Prostate gland (tissue), 2 donors: ENCODE measurements around the gene GAB2. TPM values are rescaled to one million over a fixed set of nuclear protein-coding genes. Genes with fewer than 3 reads are reported as not detected.
"Not testable (repeated sequence)": the region's sequence is repeated elsewhere in the genome, so short reads cannot be mapped to it uniquely, and the experiment has no call there.

Experiments
- DNase-seq: peaks from one replicate; pipeline ENCODE4 v3.0.0-alpha.2; 2019; ENCODE audit warnings: low spot score
- H3K27ac ChIP-seq, 2 donors: fragments of 200-600 bp; sonication (generic); 2 replicates each; pipeline ENCODE4 v1.5.1; 2017 to 2019
- H3K27me3 ChIP-seq: fragments of 200-600 bp; sonication (generic); replicated peaks from 2 replicates; pipeline ENCODE4 v1.5.1; 2019; ENCODE audit not compliant: insufficient read depth
- H3K36me3 ChIP-seq, 2 donors: fragments of 200-600 bp; sonication (generic); 1 replicate in 1 of 2; 2 replicates in 1 of 2; pipeline versions ENCODE4 v1.5.1 to v1.8.1; 2017 to 2019
- H3K4me1 ChIP-seq: fragments of 200-600 bp; sonication (generic); replicated peaks from 2 replicates; pipeline ENCODE4 v1.5.1; 2019
- H3K4me3 ChIP-seq, 2 donors: fragments of 200-600 bp; sonication (generic); 2 replicates each; pipeline ENCODE4 v1.5.1; 2017 to 2019
- H3K9me3 ChIP-seq: fragments of 200-600 bp; sonication (generic); 2 replicates; pipeline ENCODE4 v1.5.1; 2017
- CTCF ChIP-seq, 4 experiments: fragments of 200-600 bp in 2 of 4; fragments of 450-650 bp in 2 of 4; sonication (generic) in 2 of 4; IDR thresholded peaks; 1 replicate in 3 of 4; 2 replicates in 1 of 4; pipeline ENCODE4 v1.5.1; 2016 to 2019; ENCODE audit warnings: antibody characterized with exemption in 4 of 4, mild to moderate bottlenecking in 2 of 4, moderate library complexity in 2 of 4
- POLR2A ChIP-seq: fragments of 450-650 bp; IDR thresholded peaks from one replicate; pipeline ENCODE4 v1.6.1; 2016; ENCODE audit warnings: antibody characterized with exemption, mild to moderate bottlenecking
- POLR2AphosphoS5 ChIP-seq: sonication (generic); formaldehyde crosslinking; IDR thresholded peaks from one replicate; pipeline ENCODE4 v1.6.1; 2017; ENCODE audit warnings: antibody characterized with exemption
- WGBS: methylation state at CpG from one replicate; pipeline ENCODE4 v1.1.5; 2018; 5-methylcytosine and 5-hydroxymethylcytosine counted together
- intact Hi-C: fragments of 100-400 bp; cut with DNase I; formaldehyde crosslinking; loops from one replicate; pipeline ENCODE4 v1.14.2; 2022
- total RNA-seq, 2 donors: library from RNA; depleted of rRNA; stranded (reverse); fragments of >200 nt; gene quantifications; one replicate each; pipeline ENCODE4 v1.1.0, GENCODE V29; 2016

GAB2 gene
- total RNA-seq, 2 donors from 2014 or later, result 7.4 to 12.8 TPM

- no peak for DNase-seq
- H3K36me3 ChIP-seq, result no peaks in the 10 kb centered on the region
These were observed 136.1 kb downstream of the GAB2 start for GRCh38 chr11:78281511-78281910.

GRCh38 chr11:78277314-78277994 lies 140.2 kb downstream of the GAB2 start:
- Histone ChIP-seq H3K4me1 (no peaks in the 10 kb centered on the region), H3K27me3 (no peaks in the 10 kb centered on the region), H3K27ac (no peak overlapping the region), H3K9me3 (no peaks in the 10 kb centered on the region), H3K36me3 (no peaks in the 10 kb centered on the region), H3K4me3 (no peak overlapping the region)
- TF ChIP-seq POLR2AphosphoS5 (no peak), POLR2A (no peak), CTCF (IDR thresholded peaks at IDR 0.05) (no peak)
- no peak for DNase-seq
- intact Hi-C loops, result no loop called here
- 56% methylated on average over 7 of the region's 7 CpGs for WGBS

More at GRCh38 chr11:78281511-78281910, 136.1 kb downstream of the GAB2 start:
- no peak overlapping the region for H3K27ac ChIP-seq
- WGBS, result 98% methylated on average over 2 of the region's 2 CpGs
- no peaks in the 10 kb centered on the region for H3K4me1 ChIP-seq
- intact Hi-C loops, result no loop called here
- H3K9me3 ChIP-seq, result no peaks in the 10 kb centered on the region
- H3K27me3 ChIP-seq, result no peaks in the 10 kb centered on the region
- no peak for TF ChIP-seq POLR2AphosphoS5
- TF ChIP-seq CTCF (IDR thresholded peaks at IDR 0.05), result no peak
- no peak for TF ChIP-seq POLR2A
- H3K4me3 ChIP-seq, result no peak overlapping the region

- Histone ChIP-seq H3K27ac (no peak overlapping the region), H3K4me1 (no peaks in the 10 kb centered on the region), H3K9me3 (no peaks in the 10 kb centered on the region), H3K36me3 (no peaks in the 10 kb centered on the region), H3K4me3 (no peak overlapping the region), H3K27me3 (no peaks in the 10 kb centered on the region)
- TF ChIP-seq POLR2AphosphoS5 (no peak), CTCF (IDR thresholded peaks at IDR 0.05) (no peak), POLR2A (no peak)
- no peak for DNase-seq
- WGBS, result 97% methylated on average over 3 of the region's 3 CpGs
- intact Hi-C loops, result no loop called here
These were observed 141.3 kb downstream of the GAB2 start for GRCh38 chr11:78276311-78276710.

DNA sequence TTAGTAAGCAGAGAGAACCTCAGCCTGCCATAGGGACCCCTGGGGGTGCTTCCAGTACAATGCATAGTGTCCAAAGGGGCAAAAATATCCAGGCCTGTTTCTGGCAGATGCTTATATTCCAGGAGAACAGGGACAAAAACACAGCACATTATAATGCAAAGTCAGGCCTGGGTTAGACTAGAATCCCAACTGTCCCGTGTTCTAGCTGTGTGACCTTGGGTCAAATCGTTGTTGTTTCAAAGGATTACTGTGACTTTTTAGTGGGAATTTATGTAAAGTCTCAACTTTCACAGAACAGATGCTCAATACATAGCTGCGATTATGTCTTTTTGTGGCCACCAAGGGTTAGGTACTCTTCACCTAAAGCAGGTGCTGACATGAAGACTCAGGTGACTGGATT lies 142.9 kb downstream of the GAB2 start:
- Histone ChIP-seq H3K27ac (no peak overlapping the region), H3K27me3 (no peaks in the 10 kb centered on the region), H3K9me3 (no peaks in the 10 kb centered on the region), H3K4me3 (no peak overlapping the region), H3K4me1 (no peaks in the 10 kb centered on the region), H3K36me3 (no peaks in the 10 kb centered on the region)
- intact Hi-C loops, result no loop called here
- no peak for TF ChIP-seq POLR2AphosphoS5
- no peak for TF ChIP-seq POLR2A
- no peak for TF ChIP-seq CTCF (IDR thresholded peaks at IDR 0.05)
- DNase-seq, result no peak
- WGBS, result 73% methylated on average over 3 of the region's 3 CpGs

- WGBS, result 79% methylated on average over 6 of the region's 6 CpGs
- DNase-seq, intact Hi-C loops, H3K36me3 ChIP-seq, H3K27me3 ChIP-seq, H3K9me3 ChIP-seq, H3K4me3 ChIP-seq, H3K4me1 ChIP-seq, H3K27ac ChIP-seq: not testable (repeated sequence)
These were observed 144.9 kb downstream of the GAB2 start for GRCh38 chr11:78272625-78273269.

DNA sequence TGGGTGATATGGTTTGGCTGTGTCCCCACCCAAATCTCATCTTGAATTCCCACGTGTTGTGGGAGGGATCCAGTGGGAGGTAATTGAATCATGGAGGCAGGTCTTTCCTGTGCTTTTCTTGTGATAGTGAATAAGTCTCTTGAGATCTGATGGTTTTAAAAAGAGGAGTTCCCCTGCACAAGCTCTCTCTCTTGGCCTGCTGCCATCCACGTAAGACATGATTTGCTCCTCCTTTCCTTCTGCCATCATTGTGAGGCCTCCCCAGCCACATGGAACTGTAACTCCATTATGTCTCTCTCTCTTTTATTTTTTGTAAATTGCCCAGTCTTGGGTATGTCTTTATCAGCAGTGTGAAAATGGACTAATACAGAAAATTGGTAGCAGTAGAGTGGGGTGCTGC lies 145.8 kb downstream of the GAB2 start:
- H3K9me3 ChIP-seq, H3K4me3 ChIP-seq, H3K27ac ChIP-seq, H3K4me1 ChIP-seq, intact Hi-C loops, DNase-seq, H3K27me3 ChIP-seq, H3K36me3 ChIP-seq: not testable (repeated sequence)
- WGBS, result 75% methylated on average over 2 of the region's 2 CpGs
